Kidney epithelial cell (primary cell): ENCODE data around the gene GRIN2D. TPM values are rescaled to one million over a fixed set of nuclear protein-coding genes. Genes with fewer than 3 reads are reported as not detected.
A peak's percentile ranks its signal among the peaks of the same experiment; 100 is the strongest.

Experiments used
- DNase-seq: peaks from one replicate; pipeline ENCODE4 v3.0.0-alpha.2; 2010; ENCODE audit warnings: low read depth
- H3K27me3 ChIP-seq: 2 replicates; pipeline ENCODE4 v1.6.0; 2011; ENCODE audit warnings: low read length; ENCODE audit not compliant: control insufficient read depth, insufficient read depth
- H3K36me3 ChIP-seq: 2 replicates; pipeline ENCODE4 v1.5.1; 2011; ENCODE audit warnings: low read length; ENCODE audit not compliant: control insufficient read depth, insufficient read depth
- H3K4me3 ChIP-seq: 2 replicates; pipeline ENCODE4 v1.5.1; 2011; ENCODE audit warnings: low read depth, mild to moderate bottlenecking, control low read depth, low read length
- CTCF ChIP-seq: IDR thresholded peaks from 2 replicates; pipeline ENCODE4 v1.5.1; 2011; ENCODE audit warnings: mild to moderate bottlenecking, moderate library complexity, low read length, control low read depth, inconsistent platforms; ENCODE audit not compliant: insufficient read depth, poor library complexity, severe bottlenecking
- total RNA-seq: library from RNA; depleted of rRNA; stranded (reverse); fragments of >200 nt; gene quantifications from 2 replicates; pipeline ENCODE4 v1.2.3, GENCODE V29; 2015

Gene GRIN2D
- total RNA-seq, 1 donor from 2014 or later = 0.63 TPM

- peak; percentile 77 for TF ChIP-seq CTCF
- DNase-seq = no peak
- H3K36me3 ChIP-seq = no peaks in the 10 kb centered on the region
- no peaks in the 10 kb centered on the region for H3K27me3 ChIP-seq
- no peak overlapping the region for H3K4me3 ChIP-seq
Measured at GRCh38 chr19:48351341-48351752, 42.1 kb upstream of the GRIN2D start.

GRCh38 chr19:48353677-48354076, 39.8 kb upstream of the GRIN2D start:
- H3K4me3 ChIP-seq = no peak overlapping the region
- TF ChIP-seq CTCF = no peak
- no peaks in the 10 kb centered on the region for H3K36me3 ChIP-seq
- H3K27me3 ChIP-seq = no peaks in the 10 kb centered on the region
- DNase-seq = no peak

- no peak for DNase-seq
- Histone ChIP-seq H3K27me3 (no peaks in the 10 kb centered on the region), H3K4me3 (no peak overlapping the region), H3K36me3 (no peaks in the 10 kb centered on the region)
- TF ChIP-seq CTCF = no peak
Measured at GRCh38 chr19:48354332-48354992, 39.0 kb upstream of the GRIN2D start.

- Histone ChIP-seq H3K4me3 (no peak overlapping the region), H3K27me3 (no peaks in the 10 kb centered on the region), H3K36me3 (no peaks in the 10 kb centered on the region)
- no peak for TF ChIP-seq CTCF
- DNase-seq = no peak
Measured at GRCh38 chr19:48355365-48355954, 38.0 kb upstream of the GRIN2D start.

- no peaks in the 10 kb centered on the region for H3K36me3 ChIP-seq
- TF ChIP-seq CTCF = no peak
- DNase-seq = no peak
- no peak overlapping the region for H3K4me3 ChIP-seq
- no peaks in the 10 kb centered on the region for H3K27me3 ChIP-seq
Measured at GRCh38 chr19:48359123-48359522, 34.3 kb upstream of the GRIN2D start.

GRCh38 chr19:48361912-48362311, 31.6 kb upstream of the GRIN2D start:
- no peak for DNase-seq
- TF ChIP-seq CTCF = no peak
- H3K27me3 ChIP-seq = no peaks in the 10 kb centered on the region
- H3K4me3 ChIP-seq = no peak overlapping the region
- no peaks in the 10 kb centered on the region for H3K36me3 ChIP-seq
